DMS153 treated with DMSO at 0.1 percent for 48 hours (cell line): ENCODE measurements around the gene MBNL1.
"Not testable (repeated sequence)": the region's sequence is repeated elsewhere in the genome, so short reads cannot be mapped to it uniquely, and the experiment has no call there.

Experiments used
- DNase-seq: peaks from one replicate; lab custom pipeline; 2025; ENCODE audit not compliant: unreplicated experiment; lab: John Stamatoyannopoulos, UW

Gene MBNL1

GRCh38 chr3:152345233-152345632 lies 76.5 kb downstream of the MBNL1 start:
- DNase-seq, result no peak

GRCh38 chr3:152346058-152346457 lies 77.3 kb downstream of the MBNL1 start:
- no peak for DNase-seq

GRCh38 chr3:152346740-152347139 lies 78.0 kb downstream of the MBNL1 start:
- no peak for DNase-seq

GRCh38 chr3:152348436-152349177 lies 79.9 kb downstream of the MBNL1 start:
- no peak for DNase-seq

GRCh38 chr3:152349392-152349791 lies 80.7 kb downstream of the MBNL1 start:
- DNase-seq, result no peak

GRCh38 chr3:152350139-152350538 lies 81.4 kb downstream of the MBNL1 start:
- DNase-seq, result no peak

- DNase-seq, result no peak
These were observed 82.0 kb downstream of the MBNL1 start for GRCh38 chr3:152350776-152351175.

- no peak for DNase-seq
These were observed 83.8 kb downstream of the MBNL1 start for GRCh38 chr3:152352554-152352953.

GRCh38 chr3:152353578-152353977 lies 84.8 kb downstream of the MBNL1 start:
- no peak for DNase-seq

GRCh38 chr3:152355744-152356665 lies 87.3 kb downstream of the MBNL1 start:
- no peak for DNase-seq

GRCh38 chr3:152356870-152357276 lies 88.1 kb downstream of the MBNL1 start:
- DNase-seq, result no peak

GRCh38 chr3:152357587-152357986 lies 88.9 kb downstream of the MBNL1 start:
- DNase-seq, result no peak

- DNase-seq, result no peak
These were observed 90.9 kb downstream of the MBNL1 start for GRCh38 chr3:152359385-152360248.

- DNase-seq, result no peak
These were observed 91.6 kb downstream of the MBNL1 start for GRCh38 chr3:152360302-152360701.

GRCh38 chr3:152360966-152361365 lies 92.2 kb downstream of the MBNL1 start:
- no peak for DNase-seq

- no peak for DNase-seq
These were observed 93.4 kb downstream of the MBNL1 start for GRCh38 chr3:152362086-152362485.

- no peak for DNase-seq
These were observed 95.5 kb downstream of the MBNL1 start for GRCh38 chr3:152364237-152364636.

GRCh38 chr3:152365126-152365525 lies 96.4 kb downstream of the MBNL1 start:
- no peak for DNase-seq

- no peak for DNase-seq
These were observed 97.3 kb downstream of the MBNL1 start for GRCh38 chr3:152365766-152366593.

- not testable (repeated sequence) for DNase-seq
These were observed 98.5 kb downstream of the MBNL1 start for GRCh38 chr3:152367192-152367591.
